HEK293 (cell line): Measurements from ENCODE around the gene DNAJB1.

Experiments
- CTCF ChIP-seq: fragments of 450-650 bp; formaldehyde crosslinking; IDR thresholded peaks from 2 replicates; pipeline ENCODE4 v1.5.1; 2016; ENCODE audit warnings: missing biosample characterization, missing genetic modification characterization
- REPIN1 ChIP-seq: fragments of 450-650 bp; formaldehyde crosslinking; IDR thresholded peaks from 2 replicates; pipeline ENCODE4 v1.5.1; 2017; ENCODE audit warnings: missing biosample characterization, missing genetic modification characterization, low read depth
- TCF7L2 ChIP-seq: IDR thresholded peaks from 2 replicates; pipeline ENCODE4 v1.6.1; 2011; ENCODE audit warnings: low read depth, mild to moderate bottlenecking, inconsistent platforms, low read length, moderate library complexity, borderline replicate concordance

GRCh38 chr19:14528419-14529253 is 10.4 kb upstream of the DNAJB1 start:
- TF ChIP-seq CTCF (tag by site-specific recombination) (no peak), REPIN1 (tag by site-specific recombination) (no peak), TCF7L2 (no peak)
